H1 (cell line): Measurements from ENCODE around the gene AATK. TPM values are rescaled to one million over a fixed set of nuclear protein-coding genes. Genes with fewer than 3 reads are reported as not detected.

Experiments
- CTCF ChIA-PET: fragments of 300-600 bp; sonication (Branson Sonifier 250); formaldehyde crosslinking; loops from one replicate; lab custom pipeline; 2021; ENCODE audit not compliant: partially characterized antibody; lab: Charles Lee
- POLR2A ChIA-PET: fragments of 300-600 bp; sonication (Branson Sonifier 250); formaldehyde crosslinking; loops from one replicate; lab custom pipeline; 2021; ENCODE audit warnings: inconsistent platforms; ENCODE audit not compliant: partially characterized antibody; lab: Charles Lee
- DNase-seq, 2 experiments: peaks; one replicate each; pipeline versions ENCODE4 v3.0.0 to v3.0.0-alpha.2; 2010 to 2022; ENCODE audit warnings: low spot score in 2 of 2, low read depth in 1 of 2, mixed read lengths in 1 of 2
- FAIRE-seq: peaks from 2 replicates; lab custom pipeline; 2011; peaks lifted over from hg19 to GRCh38; lab: Jason Lieb, UNC
- H2AFZ ChIP-seq: 2 replicates; pipeline ENCODE4 v1.8.1; 2012; ENCODE audit warnings: low read length, inconsistent platforms
- H2AK5ac ChIP-seq: 2 replicates; pipeline ENCODE4 v1.6.1; 2013; ENCODE audit warnings: low read depth, low read length
- H2BK120ac ChIP-seq: replicated peaks from 2 replicates; pipeline ENCODE3; 2013; ENCODE audit warnings: low read depth, low read length, inconsistent platforms
- H2BK12ac ChIP-seq: 2 replicates; pipeline ENCODE4 v1.6.1; 2013; ENCODE audit warnings: low read depth, low read length
- H2BK15ac ChIP-seq: 2 replicates; pipeline ENCODE4 v1.6.1; 2013; ENCODE audit warnings: low read length
- H2BK20ac ChIP-seq: 2 replicates; pipeline ENCODE4 v1.6.1; 2013; ENCODE audit warnings: low read length
- H2BK5ac ChIP-seq: 2 replicates; pipeline ENCODE4 v1.6.1; 2013; ENCODE audit warnings: low read depth, low read length
- H3K14ac ChIP-seq: 2 replicates; pipeline ENCODE4 v1.6.1; 2013; ENCODE audit warnings: inconsistent platforms; ENCODE audit not compliant: insufficient read length
- H3K18ac ChIP-seq: 2 replicates; pipeline ENCODE4 v1.6.1; 2013; ENCODE audit warnings: low read length; ENCODE audit errors: extremely low read depth
- H3K23ac ChIP-seq: 2 replicates; pipeline ENCODE4 v1.6.1; 2013; ENCODE audit warnings: inconsistent platforms; ENCODE audit not compliant: insufficient read length
- H3K23me2 ChIP-seq: 2 replicates; pipeline ENCODE4 v1.6.1; 2013; ENCODE audit warnings: low read depth, low read length
- H3K27ac ChIP-seq: 2 replicates; pipeline ENCODE4 v1.6.1; 2011; ENCODE audit warnings: low read depth, low read length, inconsistent platforms
- H3K27me3 ChIP-seq, 4 experiments: replicated peaks in 1 of 4; 1 replicate in 1 of 4; 2 replicates in 3 of 4; pipeline versions ENCODE4 v1.6.1 to v1.8.1; 2011 to 2013; ENCODE audit warnings: low read length in 3 of 4, mild to moderate bottlenecking in 3 of 4, inconsistent platforms in 2 of 4, mixed read lengths in 2 of 4, moderate library complexity in 1 of 4; ENCODE audit not compliant: control insufficient read depth in 3 of 4, insufficient read depth in 3 of 4; ENCODE audit errors: extremely low read depth in 1 of 4
- H3K36me3 ChIP-seq, 4 experiments: 2 replicates each; pipeline versions ENCODE4 v1.6.1 to v1.8.1; 2011 to 2013; ENCODE audit warnings: mild to moderate bottlenecking in 4 of 4, low read length in 3 of 4, moderate library complexity in 2 of 4, control low read depth in 1 of 4, inconsistent platforms in 1 of 4; ENCODE audit not compliant: insufficient read depth in 4 of 4, control insufficient read depth in 2 of 4
- H3K4ac ChIP-seq: replicated peaks from 2 replicates; pipeline ENCODE3; 2013; ENCODE audit warnings: low read length, low read depth, mixed read lengths, inconsistent platforms; ENCODE audit not compliant: insufficient read length
- H3K4me1 ChIP-seq, 4 experiments: replicated peaks in 1 of 4; 1 replicate in 1 of 4; 2 replicates in 3 of 4; pipeline versions ENCODE4 v1.6.1 to v1.8.1; 2011 to 2013; ENCODE audit warnings: low read length in 3 of 4, inconsistent platforms in 2 of 4, mixed read lengths in 1 of 4; ENCODE audit not compliant: insufficient read depth in 4 of 4, control insufficient read depth in 3 of 4
- H3K4me2 ChIP-seq, 2 experiments: 2 replicates each; pipeline versions ENCODE4 v1.6.1 to v1.8.1; 2011 to 2013; ENCODE audit warnings: low read depth in 2 of 2, low read length in 2 of 2, control low read depth in 1 of 2, inconsistent platforms in 1 of 2, mild to moderate bottlenecking in 1 of 2; ENCODE audit not compliant: insufficient read depth in 1 of 2
- H3K4me3 ChIP-seq, 4 experiments: fragments of 200-600, 300-600 bp in 1 of 4; sonication (generic), shearing (Covaris generic), sonication (Bioruptor Twin) in 1 of 4; 2 replicates each; pipeline versions ENCODE4 v1.5.1 to v1.8.1; 2011 to 2016; ENCODE audit warnings: low read length in 4 of 4, low read depth in 3 of 4, control low read depth in 2 of 4, inconsistent platforms in 2 of 4, mild to moderate bottlenecking in 2 of 4, mixed read lengths in 1 of 4, moderate library complexity in 1 of 4; ENCODE audit not compliant: insufficient read depth in 2 of 4; ENCODE audit errors: extremely low read depth in 1 of 4
- H3K56ac ChIP-seq: replicated peaks from 2 replicates; pipeline ENCODE3; 2013; ENCODE audit warnings: low read depth, mild to moderate bottlenecking, mixed read lengths, low read length, inconsistent platforms; ENCODE audit not compliant: insufficient read length
- H3K79me1 ChIP-seq: 2 replicates; pipeline ENCODE4 v1.6.1; 2013; ENCODE audit warnings: low read depth, low read length, control low read depth
- H3K79me2 ChIP-seq, 2 experiments: 2 replicates each; pipeline versions ENCODE4 v1.6.1 to v1.8.1; 2012 to 2013; ENCODE audit warnings: low read length in 2 of 2, mild to moderate bottlenecking in 2 of 2, inconsistent platforms in 1 of 2; ENCODE audit not compliant: insufficient read depth in 2 of 2, control insufficient read depth in 1 of 2
- H3K9ac ChIP-seq, 4 experiments: replicated peaks in 1 of 4; 1 replicate in 1 of 4; 2 replicates in 3 of 4; pipeline versions ENCODE4 v1.6.1 to v1.8.1; 2011 to 2013; ENCODE audit warnings: low read depth in 3 of 4, low read length in 3 of 4, control low read depth in 2 of 4, mild to moderate bottlenecking in 2 of 4, moderate library complexity in 2 of 4, inconsistent platforms in 1 of 4; ENCODE audit errors: extremely low read depth in 1 of 4
- H3K9me3 ChIP-seq, 2 experiments: 2 replicates each; pipeline versions ENCODE4 v1.6.1 to v1.8.1; 2012 to 2013; ENCODE audit warnings: mild to moderate bottlenecking in 2 of 2, moderate library complexity in 2 of 2, control low read depth in 1 of 2, inconsistent platforms in 1 of 2, low read depth in 1 of 2, low read length in 1 of 2, mixed read lengths in 1 of 2; ENCODE audit not compliant: insufficient read depth in 2 of 2
- H4K20me1 ChIP-seq, 2 experiments: replicated peaks in 1 of 2; 2 replicates each; pipeline versions ENCODE3 to v1.8.1; 2011 to 2013; ENCODE audit warnings: inconsistent platforms in 2 of 2, low read length in 2 of 2, mild to moderate bottlenecking in 1 of 2; ENCODE audit not compliant: insufficient read depth in 2 of 2, control insufficient read depth in 1 of 2
- H4K5ac ChIP-seq: 2 replicates; pipeline ENCODE4 v1.6.1; 2013; ENCODE audit warnings: low read length, low read depth, mixed read lengths, inconsistent platforms; ENCODE audit not compliant: insufficient read length
- H4K8ac ChIP-seq: 2 replicates; pipeline ENCODE4 v1.8.0; 2013; ENCODE audit warnings: mild to moderate bottlenecking, moderate library complexity, low read length, inconsistent platforms; ENCODE audit not compliant: insufficient read depth; ENCODE audit errors: extremely low read depth
- H4K91ac ChIP-seq: replicated peaks from 2 replicates; pipeline ENCODE3; 2013; ENCODE audit warnings: low read length, mixed read lengths, inconsistent platforms; ENCODE audit not compliant: insufficient read length
- BCL11A ChIP-seq, 2 experiments: IDR thresholded peaks; one replicate each; pipeline ENCODE4 v1.6.1; 2011; ENCODE audit warnings: low read depth in 2 of 2, low read length in 2 of 2, mild to moderate bottlenecking in 2 of 2
- BRCA1 ChIP-seq: IDR thresholded peaks from 2 replicates; pipeline ENCODE4 v1.6.1; 2012; ENCODE audit warnings: low read depth, low read length, improper control_type of control experiment
- CBX5 ChIP-seq: fragments of 300-800, 300-1000 bp; sonication (generic); IDR thresholded peaks from 2 replicates; pipeline ENCODE4 v1.7.1; 2016; ENCODE audit warnings: antibody characterized with exemption, low read length, low read depth
- CHD2 ChIP-seq: IDR thresholded peaks from 2 replicates; pipeline ENCODE4 v1.6.1; 2012; ENCODE audit warnings: low read length, improper control_type of control experiment
- HDAC6 ChIP-seq: IDR thresholded peaks from one replicate; pipeline ENCODE4 v1.7.1; 2012; ENCODE audit warnings: low read depth, mild to moderate bottlenecking, inconsistent platforms, low read length, moderate library complexity
- JUN ChIP-seq: IDR thresholded peaks from 2 replicates; pipeline ENCODE4 v1.6.1; 2011; ENCODE audit warnings: low read depth, mild to moderate bottlenecking, improper control_type of control experiment, low read length
- KDM1A ChIP-seq: fragments of 200-600, 300-600 bp; sonication (generic); IDR thresholded peaks from 2 replicates; pipeline ENCODE4 v1.7.1; 2016; ENCODE audit warnings: mild to moderate bottlenecking, low read length, borderline replicate concordance
- KDM5A ChIP-seq: fragments of 200-600 bp; IDR thresholded peaks from 2 replicates; pipeline ENCODE4 v1.7.1; 2012; ENCODE audit warnings: mild to moderate bottlenecking, low read length, inconsistent platforms, mixed read lengths
- NRF1 ChIP-seq: IDR thresholded peaks from 2 replicates; pipeline ENCODE4 v1.6.1; 2011; ENCODE audit warnings: mild to moderate bottlenecking, low read depth, low read length, improper control_type of control experiment
- RBBP5 ChIP-seq: IDR thresholded peaks from 2 replicates; pipeline ENCODE4 v1.7.1; 2012; ENCODE audit warnings: low read depth, mild to moderate bottlenecking, inconsistent platforms, low read length, moderate library complexity, borderline replicate concordance
- SP1 ChIP-seq: IDR thresholded peaks from 2 replicates; pipeline ENCODE4 v1.6.1; 2011; ENCODE audit warnings: low read depth, low read length
- SUZ12 ChIP-seq: fragments of 200-600 bp; sonication (generic); IDR thresholded peaks from 2 replicates; pipeline ENCODE4 v1.6.1; 2012; ENCODE audit warnings: mild to moderate bottlenecking, inconsistent platforms, low read length, moderate library complexity, mixed read lengths
- TAF7 ChIP-seq: optimal IDR thresholded peaks from 2 replicates; pipeline ENCODE3; 2011; ENCODE audit warnings: low read depth, mild to moderate bottlenecking, inconsistent platforms, low read length, moderate library complexity, borderline replicate concordance
- YY1 ChIP-seq: IDR thresholded peaks from 2 replicates; pipeline ENCODE4 v1.6.1; 2011; ENCODE audit warnings: low read depth, mild to moderate bottlenecking, low read length
- WGBS, 2 experiments: shearing (Covaris generic) in 1 of 2; methylation state at CpG; one replicate each; pipeline versions ENCODE4 v1.1.6 to v1.1.7; 2013 to 2015; ENCODE audit warnings: low lambda C conversion rate in 2 of 2, mixed read lengths in 2 of 2, inconsistent platforms in 1 of 2, low coverage in 1 of 2, missing lambda C conversion rate in 1 of 2; ENCODE audit not compliant: insufficient replicate concordance in 2 of 2, insufficient coverage in 1 of 2, insufficient read length in 1 of 2; ENCODE audit errors: extremely low coverage in 1 of 2, missing lambda C conversion rate in 1 of 2; 5-methylcytosine and 5-hydroxymethylcytosine counted together
- polyA plus RNA-seq, 7 experiments: library from polyadenylated mRNA; depleted of rRNA in 3 of 7; stranded (reverse) in 5 of 7; unstranded in 2 of 7; fragments of >200 nt in 5 of 7; fragments of 200-250 nt in 2 of 7; gene quantifications; 1 replicate in 5 of 7; 2 replicates in 1 of 7; 4 replicates in 1 of 7; pipeline versions ENCODE4 v1.2.1 to v1.2.3, GENCODE V29; 2011 to 2013; ENCODE audit warnings: missing spikeins in 2 of 7, mixed read lengths in 2 of 7
- total RNA-seq: library from RNA; stranded (reverse); fragmentation: NEBNext Ultra II Directional; extraction: Animal tissue kit (Norgen Biotek cat#: 25700); gene quantifications from 2 replicates; pipeline ENCODE4 v1.2.1, GENCODE V29; 2021

The AATK gene
- total and polyA plus RNA-seq, 2 of the 8 experiments (the other 6 are each of a cell fraction or from before 2014, with no cell fraction given), result 1.7 to 3.5 TPM

DNA sequence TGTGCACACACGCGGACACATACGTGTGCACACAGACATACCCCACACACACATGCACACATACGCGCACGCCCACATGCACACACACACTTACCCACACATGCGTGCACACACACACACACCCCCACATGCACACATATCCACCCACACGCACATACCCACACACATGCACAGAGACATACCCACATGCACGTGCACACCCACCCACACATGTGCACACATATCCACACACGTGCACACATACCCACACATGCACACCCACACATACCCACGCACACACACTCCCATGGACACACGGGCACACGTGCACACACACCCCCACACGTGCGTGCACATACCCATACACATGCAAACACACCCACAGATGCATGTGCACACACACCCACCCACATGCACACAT lies 27.9 kb downstream of the AATK start:
- FAIRE-seq, result no peak

More for the DNA sequence above, 27.9 kb downstream of the AATK start:
- 88% methylated on average over 15 of the region's 15 CpGs; no CpG with 5 or more reads in 1 of the 2 experiments for WGBS, 2 experiments
- Histone ChIP-seq H4K5ac (no peak overlapping the region), H3K23ac (peak overlapping the region; percentile 36), H3K79me1 (no peaks in the 10 kb centered on the region; the same call in 1 of the 2 replicates), H3K18ac (no peak overlapping the region), H3K4ac (peak overlapping the region; percentile 44), H2BK120ac (no peak overlapping the region), H2BK20ac (no peak overlapping the region), H3K9me3 (peaks cover 8 to 12% of the 10 kb centered on the region in 2 experiments; a peak in 2 of 4 replicates), H3K27ac (no peak overlapping the region), H2AFZ (no peak overlapping the region), H2AK5ac (no peak overlapping the region), H4K8ac (no peak overlapping the region; the same call in 1 of the 2 replicates), H4K20me1 (peaks cover 2 to 9% of the 10 kb centered on the region in 2 experiments), H3K4me2 (no peak overlapping the region), H3K4me3 (no peak overlapping the region), H2BK12ac (no peak overlapping the region), H4K91ac (peak overlapping the region; percentile 54), H3K23me2 (peaks cover 3% of the 10 kb centered on the region; the same call in 1 of the 2 replicates), H3K79me2 (no peaks in the 10 kb centered on the region), H3K56ac (no peak overlapping the region), H3K9ac (no peak overlapping the region), H3K4me1 (peaks cover 0 to 2% (median 0%) of the 10 kb centered on the region in 4 experiments; a peak in 4 of 7 replicates), H2BK5ac (no peak overlapping the region), H3K36me3 (no peaks in the 10 kb centered on the region), H3K14ac (no peak overlapping the region), H3K27me3 (no peaks in the 10 kb centered on the region), H2BK15ac (no peak overlapping the region)
- no peak for DNase-seq
- CTCF ChIA-PET, result no interaction called here
- POLR2A ChIA-PET, result no interaction called here
- TF ChIP-seq CHD2 (no peak), YY1 (no peak), CBX5 (no peak), KDM1A (no peak), SUZ12 (no peak), KDM5A (no peak), HDAC6 (no peak), BCL11A (IDR thresholded peaks at IDR 0.05; ENCODE audit: low read depth in 2 of 2, low read length in 2 of 2) (no peak), RBBP5 (no peak), BRCA1 (no peak), NRF1 (no peak), TAF7 (no peak), JUN (no peak), SP1 (no peak)
